Cerebellar cortex (tissue), 1 donor: ENCODE results near the gene GPRC5C.
"Not testable (repeated sequence)": the region's sequence is repeated elsewhere in the genome, so short reads cannot be mapped to it uniquely, and the experiment has no call there.

Source experiments
- DNase-seq: peaks from one replicate; pipeline ENCODE4 v3.0.0-alpha.2; 2015; ENCODE audit warnings: low spot score

GPRC5C gene

GRCh38 chr17:74473294-74473693 lies 41.4 kb downstream of the GPRC5C start:
- DNase-seq: no peak

- DNase-seq: no peak
Measured at GRCh38 chr17:74474043-74474792, 42.3 kb downstream of the GPRC5C start.

- DNase-seq: no peak
Measured at GRCh38 chr17:74475189-74475588, 43.3 kb downstream of the GPRC5C start.

- no peak for DNase-seq
Measured at GRCh38 chr17:74477411-74477810, 45.5 kb downstream of the GPRC5C start.

GRCh38 chr17:74478420-74479100 lies 46.7 kb downstream of the GPRC5C start:
- DNase-seq: no peak

- no peak for DNase-seq
Measured at GRCh38 chr17:74480290-74480689, 48.4 kb downstream of the GPRC5C start.

GRCh38 chr17:74481621-74482020 lies 49.7 kb downstream of the GPRC5C start:
- DNase-seq: no peak

- no peak for DNase-seq
Measured at GRCh38 chr17:74484066-74484465, 52.2 kb downstream of the GPRC5C start.

GRCh38 chr17:74485022-74485743 lies 53.3 kb downstream of the GPRC5C start:
- DNase-seq: no peak

GRCh38 chr17:74485841-74486240 lies 54.0 kb downstream of the GPRC5C start:
- DNase-seq: no peak

- DNase-seq: not testable (repeated sequence)
Measured at GRCh38 chr17:74488276-74488675, 56.4 kb downstream of the GPRC5C start.

GRCh38 chr17:74490716-74491115 lies 58.8 kb downstream of the GPRC5C start:
- DNase-seq: no peak

- DNase-seq: no peak
Measured at GRCh38 chr17:74491626-74492025, 59.7 kb downstream of the GPRC5C start.

- peak; percentile 75 for DNase-seq
Measured at GRCh38 chr17:74493331-74493833, 61.5 kb downstream of the GPRC5C start.
